ENCODE data around the gene USP5.

The USP5 gene

GRCh38 chr12:6909421-6910145, 57.6 kb downstream of the USP5 start:
- no peak for DNase-seq

- no peak for DNase-seq
Measured at GRCh38 chr12:6912164-6912935, 60.4 kb downstream of the USP5 start.

- DNase-seq, result peak in 50 of 56 donors; percentile 23 to 87 (median 70)
Measured at GRCh38 chr12:6914246-6914946, 62.4 kb downstream of the USP5 start, which contains the start of gene ENO2. TSS of gene ENO2 (plus strand) at chr12:6914580. CDS start at chr12:6915833, 1,253 bp downstream.

- DNase-seq, result peak in 6 of 56 donors; percentile 22 to 74 (median 35)
Measured at GRCh38 chr12:6914947-6915788, 63.2 kb downstream of the USP5 start.

- no peak for DNase-seq
Measured at GRCh38 chr12:6915789-6916285, 63.9 kb downstream of the USP5 start.

Data from amygdala (tissue), 56 donors.